Activated naive CD4-positive, alpha-beta T cell treated with anti-CD3 and anti-CD28 coated beads, Interleukin-2, amount 50 U/mL, for 16 hours (primary cell): Measurements from ENCODE around the gene C2CD4A.
A peak's percentile ranks its signal among the peaks of the same experiment; 100 is the strongest.

ENCODE experiments used
- DNase-seq: peaks from one replicate; pipeline ENCODE4 v3.0.0-alpha.2; 2020

C2CD4A gene

DNA sequence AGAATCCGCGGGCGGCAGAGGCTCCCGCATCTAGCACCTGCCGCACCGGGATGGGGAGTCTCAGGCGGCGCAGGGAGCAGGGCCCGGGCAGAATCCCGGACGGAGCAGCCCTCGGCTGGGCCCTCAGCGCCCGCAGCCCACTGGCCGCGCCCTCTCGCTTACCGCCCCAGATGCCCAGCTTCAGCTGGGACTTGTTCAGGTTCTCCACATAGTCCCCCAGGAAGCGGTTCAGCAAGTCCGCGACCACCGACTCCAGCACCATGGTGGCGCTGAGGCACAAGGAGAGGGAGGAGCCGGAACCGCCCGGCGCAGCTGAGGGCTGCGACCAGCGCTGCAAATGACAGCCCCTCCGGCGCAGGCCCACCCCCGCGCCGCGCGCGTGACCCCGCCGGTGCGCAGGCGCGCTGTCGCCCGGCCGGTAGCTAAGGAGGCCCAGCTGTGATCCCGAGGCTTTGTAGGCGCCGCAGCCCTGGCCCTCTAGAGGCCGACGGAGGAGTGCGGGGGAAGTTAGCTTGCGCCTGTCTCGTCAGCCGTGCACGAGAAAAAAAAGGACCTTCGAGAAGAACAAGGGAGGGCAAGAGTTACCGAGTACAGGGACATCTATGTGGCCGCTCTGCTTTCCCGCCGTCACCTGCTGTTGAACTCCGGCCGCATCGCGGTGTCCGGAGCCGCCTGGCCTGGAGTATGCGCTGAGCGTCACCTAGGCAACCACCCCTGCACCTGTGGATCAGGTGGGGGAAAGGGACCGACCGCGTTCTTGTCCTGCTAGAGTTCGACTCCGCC, 6.5 kb upstream of the C2CD4A start, which contains the start of gene VPS13C:
VPS13C (minus strand) TSS at position 335 of the 783 bp plus-strand sequence; CDS start at position 262, 73 bp downstream.
- DNase-seq: peak; percentile 89

DNA sequence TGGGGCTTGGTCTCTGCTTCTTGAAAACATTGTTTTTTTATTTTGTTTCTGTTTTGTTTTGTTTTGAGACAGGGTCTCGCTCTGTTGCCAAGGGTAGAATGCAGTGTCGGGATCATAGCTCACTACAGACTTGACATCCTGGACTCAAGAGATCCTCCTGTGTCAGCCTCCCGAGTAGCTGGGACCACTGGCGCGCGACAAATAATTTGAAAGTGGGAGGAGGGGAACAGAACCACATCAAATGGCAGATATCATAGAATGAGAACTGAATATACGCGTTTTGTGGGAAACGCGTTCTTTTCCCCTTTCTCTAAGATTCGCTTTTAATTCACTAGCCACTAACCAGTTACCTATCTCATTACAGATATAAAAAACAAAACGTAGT, 5.9 kb upstream of the C2CD4A start:
- no peak for DNase-seq

DNA sequence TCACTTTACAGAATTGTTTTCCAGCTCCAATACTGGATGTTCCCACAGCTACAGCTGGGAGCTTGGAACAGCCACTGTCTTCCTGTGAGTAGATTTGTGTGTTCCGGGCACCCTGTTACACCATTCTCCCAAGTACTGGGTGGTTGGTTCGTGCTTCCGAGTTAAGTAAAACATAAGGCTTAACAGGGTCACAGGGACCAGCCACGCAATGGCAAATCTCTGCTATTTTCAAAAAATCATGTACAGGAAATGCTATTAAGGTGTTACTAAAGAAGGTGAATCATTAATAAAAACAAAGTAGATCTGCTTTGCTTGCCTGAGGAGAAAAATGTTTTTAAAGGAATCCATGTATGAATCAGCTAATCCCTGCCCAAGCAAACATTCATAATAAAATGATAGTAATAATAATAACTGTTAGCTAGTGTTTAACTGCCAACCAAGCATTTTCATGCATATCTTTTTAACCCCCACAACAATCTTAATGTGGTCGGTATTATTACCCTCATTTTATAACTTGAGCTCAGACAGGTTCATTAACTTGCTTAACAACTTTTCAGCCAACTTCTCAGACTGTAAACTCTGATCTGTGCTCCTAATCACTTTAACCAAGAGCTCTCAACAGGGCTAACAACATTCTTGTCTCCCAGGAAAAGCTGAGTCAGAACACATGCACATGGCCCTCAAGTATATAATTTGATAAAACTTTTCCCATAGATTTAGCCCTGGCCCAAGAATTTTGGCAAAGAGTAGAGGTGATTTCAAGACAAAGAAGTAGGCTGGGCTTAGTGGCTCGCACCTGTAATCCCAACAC, 2.7 kb upstream of the C2CD4A start:
- DNase-seq: no peak

DNA sequence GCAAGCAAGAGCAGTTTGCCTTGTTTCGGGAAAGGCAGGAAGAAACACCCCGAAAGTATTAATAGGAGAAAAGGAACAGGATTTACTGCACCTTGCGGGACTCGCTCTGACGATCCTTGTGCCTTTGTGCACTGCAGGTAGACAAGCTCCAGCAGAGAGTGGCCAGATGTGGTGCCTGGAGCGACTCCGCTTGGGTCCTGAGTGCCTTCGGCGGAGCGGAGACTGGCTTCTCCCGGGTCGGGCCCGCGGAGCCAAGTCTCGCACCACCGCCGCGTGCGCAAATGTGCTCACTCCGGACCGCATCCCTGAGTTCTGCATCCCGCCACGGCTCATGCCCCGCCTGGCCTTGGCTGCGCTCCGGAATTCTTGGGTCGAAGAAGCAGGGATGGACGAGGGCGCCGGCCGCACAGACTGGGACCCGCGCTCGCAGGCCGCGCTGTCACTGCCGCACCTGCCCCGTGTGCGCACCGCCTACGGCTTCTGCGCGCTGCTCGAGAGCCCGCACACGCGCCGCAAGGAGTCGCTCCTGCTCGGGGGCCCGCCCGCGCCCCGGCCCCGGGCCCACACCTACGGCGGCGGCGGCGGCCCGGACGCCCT, 769 bp downstream of the C2CD4A start:
- DNase-seq: peak; percentile 43

DNA sequence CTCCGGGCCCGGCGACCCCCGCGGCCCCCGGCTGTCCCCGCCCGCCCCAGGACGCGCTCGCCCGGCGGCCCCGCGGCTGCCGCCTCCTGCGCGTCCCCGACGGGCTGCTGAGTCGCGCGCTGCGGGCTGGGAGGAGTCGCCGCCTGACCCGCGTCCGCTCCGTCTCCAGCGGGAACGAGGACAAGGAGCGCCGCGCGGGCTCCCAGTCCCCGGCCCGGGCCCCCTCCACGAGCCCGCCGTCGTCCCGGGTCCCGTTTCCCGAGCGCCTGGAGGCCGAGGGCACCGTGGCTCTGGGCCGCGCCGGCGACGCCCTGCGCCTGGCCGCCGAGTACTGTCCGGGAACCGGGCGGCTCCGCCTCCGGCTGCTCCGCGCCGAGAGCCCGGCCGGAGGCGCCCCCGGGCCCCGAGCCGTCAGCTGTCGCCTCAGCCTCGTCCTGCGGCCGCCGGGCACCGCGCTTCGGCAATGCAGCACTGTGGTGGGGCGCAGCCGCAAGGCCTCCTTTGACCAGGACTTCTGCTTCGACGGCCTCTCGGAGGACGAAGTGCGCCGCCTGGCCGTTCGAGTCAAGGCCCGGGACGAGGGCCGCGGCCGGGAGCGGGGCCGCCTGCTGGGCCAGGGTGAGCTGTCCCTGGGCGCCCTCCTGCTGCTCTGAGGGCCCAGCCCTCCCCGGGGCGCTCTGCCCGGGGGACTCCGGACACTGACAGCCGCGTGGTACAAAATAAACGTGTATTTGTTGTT, 1.5 kb downstream of the C2CD4A start:
- peak; percentile 25 for DNase-seq

DNA sequence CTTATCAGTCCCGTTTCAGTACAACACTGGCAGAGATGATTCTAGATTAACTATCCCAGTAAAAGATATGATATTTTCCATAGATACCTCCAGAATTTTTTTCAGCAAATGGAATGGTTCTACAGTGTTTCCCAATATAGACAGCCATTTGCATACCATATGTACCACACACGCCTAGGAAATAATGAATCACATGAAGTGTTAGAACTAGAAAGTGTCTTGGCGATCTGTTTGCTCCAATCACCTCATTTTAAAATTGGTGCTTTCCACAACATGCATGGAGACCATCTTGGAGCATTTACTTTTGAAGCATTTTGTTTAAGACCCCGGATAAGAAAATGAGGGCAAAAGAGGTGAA, 2.0 kb downstream of the C2CD4A start:
- no peak for DNase-seq

DNA sequence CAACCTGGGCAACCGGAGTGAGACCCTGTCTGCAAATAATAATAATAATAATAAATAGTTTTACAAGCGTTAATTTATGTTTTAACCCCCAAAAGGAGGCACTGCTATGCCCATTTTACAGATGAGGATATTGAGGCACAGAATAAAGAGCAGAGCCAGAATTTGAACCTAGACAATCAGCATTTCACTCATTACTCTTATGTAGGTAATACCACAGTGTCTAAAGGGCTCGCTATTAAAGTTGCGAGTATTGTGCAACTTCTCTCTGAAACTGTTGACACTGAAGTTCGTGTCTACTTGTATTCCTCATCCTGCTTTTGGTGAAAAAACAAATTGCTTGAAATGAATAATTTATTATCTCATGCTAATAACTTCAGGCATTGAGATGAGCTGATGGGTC, 2.8 kb downstream of the C2CD4A start:
- DNase-seq: no peak

DNA sequence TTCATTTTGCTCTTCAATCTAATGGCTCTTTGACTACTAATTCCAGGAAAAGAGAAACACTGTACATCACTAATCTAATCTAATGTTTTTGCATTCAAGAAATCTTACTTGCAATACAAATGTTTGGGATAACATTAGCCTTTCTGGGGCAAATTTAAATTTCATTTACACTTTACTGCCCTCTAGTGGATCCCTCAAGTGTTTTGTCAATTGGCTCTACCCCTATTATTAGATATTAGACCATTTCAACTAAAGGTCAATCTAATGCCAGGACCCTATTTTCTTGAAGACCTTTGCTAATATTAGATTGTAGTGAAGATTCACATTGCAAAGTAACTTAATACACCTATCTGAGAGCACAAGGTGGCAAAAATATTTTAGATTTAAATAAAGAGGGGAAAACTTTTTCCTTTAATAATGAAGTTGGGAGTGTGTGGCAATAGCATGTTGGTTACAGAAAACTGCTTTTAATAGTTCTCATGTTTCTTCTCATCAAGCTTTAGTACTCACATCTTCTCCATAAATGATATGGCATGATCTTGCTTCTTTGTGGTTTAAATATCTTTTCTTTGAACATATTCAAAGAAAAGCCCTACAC, 5.0 kb downstream of the C2CD4A start:
- no peak for DNase-seq

DNA sequence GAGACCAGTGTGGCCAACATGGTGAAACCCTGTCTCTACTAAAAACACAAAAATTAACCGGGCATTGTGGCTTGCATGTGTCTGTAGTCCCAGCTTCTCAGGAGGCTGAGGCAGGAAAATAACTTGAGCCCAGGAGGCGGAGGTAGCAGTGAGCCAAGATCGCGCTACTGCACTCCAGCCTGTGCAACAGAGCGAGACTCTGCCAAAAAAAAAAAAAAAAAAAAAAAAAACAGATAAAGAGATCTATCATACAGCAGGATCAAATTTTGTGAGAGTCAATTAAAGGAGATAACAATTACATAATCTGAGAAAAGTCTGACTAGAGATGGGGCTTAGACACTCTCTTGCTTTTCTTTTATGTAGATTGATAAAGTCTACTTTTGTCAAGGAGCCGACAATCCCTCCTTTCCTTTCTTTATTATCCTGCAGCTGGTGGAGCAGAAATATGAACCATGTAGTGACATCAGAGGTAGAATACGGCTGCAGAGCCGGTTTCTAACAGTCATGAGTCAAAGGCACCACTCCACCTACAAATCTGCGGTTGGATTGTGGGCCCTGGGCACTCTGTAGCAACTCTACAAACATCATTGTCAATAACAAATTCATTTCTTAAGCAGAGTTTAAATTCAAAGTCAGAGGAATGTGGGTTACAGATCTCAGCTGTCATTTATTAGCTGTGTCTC, 9.0 kb downstream of the C2CD4A start:
- no peak for DNase-seq

DNA sequence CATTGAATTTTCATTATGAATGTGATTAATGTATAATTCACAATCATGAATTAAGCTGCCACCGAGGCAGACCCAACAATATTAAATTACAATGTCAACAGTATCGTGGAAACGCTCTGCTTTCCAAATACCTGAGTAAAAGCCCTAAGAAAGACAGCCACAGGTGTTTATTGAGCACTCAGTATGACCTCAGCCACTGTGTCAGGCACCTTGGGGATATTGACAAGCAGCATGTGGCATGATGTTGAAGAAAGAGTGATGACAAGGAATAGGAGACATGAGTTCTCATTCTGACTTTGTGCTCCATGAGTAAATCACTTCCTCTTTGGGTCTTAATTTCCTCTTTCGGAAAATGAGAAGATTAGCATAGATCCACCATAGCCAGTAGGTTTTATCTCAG, 12.8 kb downstream of the C2CD4A start:
- no peak for DNase-seq

DNA sequence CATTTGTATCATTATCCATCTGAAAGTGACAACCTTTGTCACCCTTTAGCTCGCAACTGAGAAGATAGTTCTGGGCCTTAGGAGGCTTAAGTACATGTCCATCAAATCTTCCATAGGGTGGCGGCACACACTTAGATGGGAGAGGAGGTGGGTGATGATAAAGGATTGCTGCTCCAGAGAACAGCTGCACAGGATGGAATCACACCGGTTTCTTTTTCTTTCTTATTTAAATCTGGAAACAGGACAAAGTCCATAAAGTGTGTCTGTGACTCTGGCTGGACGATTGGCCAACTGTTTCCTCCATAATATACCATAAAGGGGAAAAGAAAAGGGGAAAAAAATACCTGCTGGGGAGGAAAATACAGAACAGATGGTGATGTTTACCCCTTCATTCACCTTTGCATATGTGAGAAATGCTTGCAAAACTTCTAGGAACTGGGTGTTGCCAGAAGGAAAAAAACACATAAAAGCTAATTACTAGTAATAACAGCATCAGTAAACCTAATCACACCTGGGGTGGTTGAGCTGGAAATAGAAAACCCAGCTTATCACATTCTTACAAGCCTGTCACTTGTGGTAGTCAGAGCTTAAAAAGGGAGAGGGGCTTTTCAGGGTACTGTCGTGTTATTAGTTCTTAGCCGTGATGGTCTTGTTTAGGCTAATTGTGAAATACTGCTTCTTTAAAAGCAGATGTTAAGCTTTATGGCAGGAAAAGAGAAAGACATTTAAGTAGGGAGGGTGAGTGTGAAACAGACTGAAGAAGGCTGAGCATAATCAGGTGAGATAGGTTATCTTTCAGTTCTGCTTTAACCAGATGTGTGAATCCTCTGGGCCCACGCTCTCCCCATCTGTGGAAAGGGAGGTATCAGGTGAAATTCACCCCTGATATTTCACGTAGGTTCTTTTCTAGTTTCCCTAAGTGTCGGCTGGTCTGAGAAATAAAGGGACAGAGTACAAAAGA, 16.7 kb downstream of the C2CD4A start:
- DNase-seq: no peak

DNA sequence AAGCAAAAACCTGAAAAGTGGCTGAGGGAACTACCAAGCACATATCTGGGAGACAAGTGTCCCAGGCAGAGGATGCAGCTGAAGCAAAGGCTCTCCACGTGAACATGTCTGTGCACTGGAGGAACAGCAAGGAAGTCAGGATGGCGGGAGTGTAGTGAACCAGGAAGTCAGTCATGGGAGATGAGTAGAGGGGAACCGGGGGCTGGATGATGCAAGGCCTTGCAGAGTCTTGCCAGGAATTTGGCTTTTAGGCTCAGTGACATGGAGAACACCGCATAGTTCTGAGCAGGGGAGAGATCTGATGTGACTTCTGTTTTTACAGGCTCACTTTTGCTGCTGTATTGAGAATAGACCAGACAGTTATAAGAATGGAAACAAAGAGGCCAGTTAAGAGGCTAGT, 19.0 kb downstream of the C2CD4A start:
- DNase-seq: no peak

DNA sequence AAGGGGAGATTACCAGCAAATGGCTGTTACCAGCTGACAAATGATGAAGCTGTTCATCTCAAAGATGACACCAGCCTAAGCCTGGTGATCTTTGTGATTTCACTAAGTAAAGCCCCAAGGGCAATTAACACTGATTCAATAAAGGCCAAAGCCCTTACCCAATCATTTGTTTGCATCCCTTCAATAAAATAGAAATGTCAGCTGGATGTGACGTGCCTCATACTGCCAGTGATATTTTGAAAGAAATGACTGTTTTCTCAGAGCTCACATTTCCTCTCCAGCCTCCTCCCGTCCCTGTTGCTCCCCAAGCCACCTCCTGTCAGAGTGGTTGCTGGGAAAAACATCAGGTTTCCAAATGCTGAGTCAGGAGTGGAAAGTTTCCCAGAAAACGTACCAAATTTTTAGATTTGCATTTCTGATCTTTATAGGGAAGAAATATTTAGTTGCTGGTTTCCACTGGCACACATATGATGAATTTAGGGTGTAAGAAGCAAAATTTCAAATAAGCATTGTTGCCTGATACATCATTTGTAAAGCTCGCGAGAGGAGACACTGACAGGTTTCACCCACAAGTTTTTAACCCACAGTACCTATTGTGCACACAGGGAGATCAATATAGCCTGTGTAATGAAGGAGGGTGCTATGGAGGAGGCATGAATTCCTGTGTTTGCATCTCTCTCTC, 21.0 kb downstream of the C2CD4A start:
- no peak for DNase-seq

DNA sequence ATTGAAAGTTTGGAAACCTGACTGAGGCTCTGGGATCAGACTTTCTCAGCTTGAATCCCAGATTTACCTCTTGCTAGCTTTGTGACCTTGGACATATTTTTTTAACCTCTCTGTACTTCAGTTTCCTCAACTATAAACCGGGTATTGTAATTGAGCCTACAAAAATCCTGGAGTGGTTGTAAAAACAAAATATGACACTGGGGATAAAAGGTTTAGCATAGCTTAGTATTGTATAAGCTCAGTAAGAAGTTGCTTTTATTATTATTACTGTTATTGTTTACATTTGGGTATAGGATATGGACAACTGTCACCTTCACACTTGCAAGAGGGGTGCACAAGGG, 21.5 kb downstream of the C2CD4A start:
- no peak for DNase-seq

DNA sequence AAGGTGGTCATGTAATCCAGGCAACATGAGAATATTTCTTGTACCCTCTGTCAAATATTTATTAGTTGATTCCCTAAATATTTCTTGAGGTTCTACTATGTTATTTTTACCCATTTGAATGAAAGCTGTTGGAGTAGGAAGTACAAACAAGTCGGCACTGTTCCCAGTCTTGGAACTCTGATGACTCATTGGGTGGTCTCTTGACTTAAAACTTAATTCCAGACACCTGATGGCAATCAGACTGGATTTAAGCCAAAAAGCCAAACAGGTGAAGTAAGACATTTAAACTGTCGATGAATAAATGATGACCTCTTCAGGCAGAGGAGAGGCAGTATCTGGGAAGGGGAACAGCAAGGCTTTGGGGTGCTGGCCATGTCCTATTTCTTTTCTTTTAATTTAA, 22.8 kb downstream of the C2CD4A start:
- DNase-seq: no peak

DNA sequence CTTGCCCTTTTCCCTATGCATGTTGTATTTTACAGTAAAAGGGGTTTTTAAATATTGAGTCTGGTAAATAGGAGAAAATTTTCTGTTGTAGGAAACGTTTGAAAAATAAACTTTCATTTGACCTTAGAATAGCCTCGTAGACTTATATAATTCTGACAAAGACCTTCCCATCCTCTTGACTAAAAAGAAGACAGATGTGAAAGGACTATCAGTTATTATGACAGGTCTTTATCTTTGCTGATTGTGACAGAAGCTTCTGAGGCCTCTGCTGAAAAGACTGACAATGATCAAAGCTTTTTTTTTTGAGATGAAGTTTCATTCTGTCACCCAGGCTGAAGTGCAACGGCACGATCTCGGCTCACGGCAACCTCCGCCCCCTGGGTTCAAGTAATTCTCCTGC, 24.2 kb downstream of the C2CD4A start:
- DNase-seq: no peak

DNA sequence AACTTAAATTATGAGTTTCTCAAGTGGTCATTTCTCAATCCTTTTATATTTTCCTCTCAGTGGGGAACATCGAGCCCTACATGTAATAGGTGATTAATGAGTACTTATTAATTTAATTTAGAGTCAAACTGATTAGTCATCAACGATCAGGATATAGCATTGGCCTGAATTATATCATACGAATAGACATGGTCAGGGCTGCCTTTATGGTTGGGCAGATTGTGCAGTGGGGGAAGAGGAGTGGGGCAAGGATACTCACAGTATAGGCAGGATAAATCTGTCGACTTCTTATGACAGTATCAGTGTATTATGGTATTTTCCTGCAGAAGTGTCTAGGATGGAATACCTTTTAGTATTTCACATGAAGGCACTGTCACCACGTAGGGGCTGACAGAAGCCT, 27.0 kb downstream of the C2CD4A start:
- no peak for DNase-seq

DNA sequence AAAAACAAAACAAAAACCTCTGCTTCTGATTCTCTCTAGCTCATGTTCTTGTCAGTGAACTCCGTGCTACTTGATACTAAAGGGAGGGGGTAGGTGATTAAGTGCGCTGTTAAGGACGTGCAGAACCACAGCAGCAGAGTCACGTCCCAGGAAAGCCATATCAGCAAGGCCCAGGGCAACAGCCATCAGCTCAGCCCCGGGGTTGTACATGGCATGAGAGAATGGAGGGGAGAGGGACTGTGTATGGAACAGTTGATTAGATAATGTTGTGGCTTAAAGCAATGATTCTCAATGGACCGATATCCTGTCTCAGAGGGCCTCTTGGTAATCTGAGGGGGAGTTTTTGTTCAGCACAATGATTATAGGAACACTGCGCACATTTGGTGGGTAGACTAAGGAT, 27.6 kb downstream of the C2CD4A start:
- DNase-seq: no peak

DNA sequence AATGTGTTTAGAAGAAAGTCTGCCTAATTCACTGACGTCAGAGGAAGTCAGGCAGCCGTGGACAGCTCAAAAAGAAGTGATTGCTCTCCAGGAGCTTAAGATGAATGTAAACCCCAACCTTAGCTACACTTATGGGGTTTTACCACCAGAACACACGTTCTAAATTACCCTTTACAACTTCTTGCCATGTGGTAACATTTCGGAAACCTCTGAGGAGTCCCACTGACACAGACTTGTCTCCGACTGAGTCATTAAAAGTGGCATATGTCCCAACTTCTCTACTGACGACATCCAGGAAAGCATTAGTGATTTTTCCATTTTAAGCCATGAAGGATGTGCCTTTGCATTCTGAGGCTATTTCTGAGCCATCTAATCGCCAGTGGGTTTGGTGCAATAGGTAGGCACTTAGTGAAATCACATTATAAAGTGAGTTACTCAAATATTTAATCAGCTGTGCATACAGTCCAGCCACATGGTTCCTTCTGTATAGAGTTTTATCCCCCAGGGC, 32.4 kb downstream of the C2CD4A start:
- DNase-seq: no peak

DNA sequence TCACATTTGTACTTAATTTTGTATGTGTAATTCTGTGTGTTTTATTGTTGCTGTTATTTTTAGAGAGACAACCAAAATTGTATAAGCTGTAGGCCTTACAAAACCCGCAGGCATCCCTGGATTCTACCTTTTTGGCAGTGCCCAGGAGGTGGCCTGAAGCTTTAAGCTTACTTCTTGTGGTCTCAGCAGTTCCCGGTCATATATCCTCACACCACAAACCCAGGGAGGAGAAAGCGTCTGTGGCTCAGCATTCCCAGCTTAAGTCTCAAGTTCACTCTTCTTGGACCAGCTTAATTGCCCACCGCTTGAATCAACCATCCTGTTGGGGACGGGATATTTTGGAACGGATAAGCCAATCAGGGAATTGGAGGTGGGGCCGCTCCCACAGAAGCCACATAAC, 36.7 kb downstream of the C2CD4A start:
- DNase-seq: no peak
